ENCODE results near the gene GADD45GIP1. TPM values are rescaled to one million over a fixed set of nuclear protein-coding genes. Genes with fewer than 3 reads are reported as not detected.
"Not testable (repeated sequence)": the region's sequence is repeated elsewhere in the genome, so short reads cannot be mapped to it uniquely, and the experiment has no call there.

Gene GADD45GIP1
- total RNA-seq, 1 experiment from 2014 or later: 47.5 TPM

DNA sequence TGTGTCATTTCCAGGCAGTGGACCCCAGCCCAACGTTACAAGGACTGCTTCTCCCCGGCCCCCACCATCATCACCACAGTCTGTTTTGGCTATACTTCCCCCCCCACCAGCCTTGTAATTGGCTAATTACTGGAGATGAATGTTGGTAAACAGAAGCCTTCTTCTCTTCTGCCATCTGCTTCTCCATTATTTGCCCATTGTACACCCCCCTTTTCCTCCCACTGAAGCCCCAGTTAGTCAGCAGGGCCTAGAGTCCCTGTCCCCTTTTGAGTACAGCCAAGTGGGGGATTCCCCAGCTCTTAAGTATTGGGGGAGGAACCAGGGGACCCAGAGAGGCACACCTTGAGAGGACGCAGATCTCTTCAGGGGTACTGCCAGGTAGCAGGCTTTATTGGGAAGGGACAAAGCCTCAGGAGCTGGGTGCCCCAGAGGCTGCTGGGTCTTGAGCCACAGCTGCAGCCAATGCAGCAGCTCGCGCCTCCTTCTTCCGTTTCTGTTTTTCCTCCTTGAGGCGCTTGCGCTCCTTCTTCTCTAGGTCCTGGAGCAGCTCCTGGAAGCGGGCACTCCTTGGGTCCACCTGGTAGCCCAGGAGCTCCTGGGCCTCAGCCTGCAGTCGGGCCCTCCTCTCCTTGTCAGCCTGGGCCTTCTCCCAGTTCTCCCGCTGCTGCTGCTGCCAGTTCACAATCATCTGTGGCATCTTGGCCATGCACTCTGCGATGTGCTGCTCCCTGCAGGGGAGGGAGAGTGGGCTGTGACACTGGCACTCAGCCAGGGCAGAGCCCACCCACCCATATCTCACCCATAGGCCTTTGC lies 3.0 kb downstream of the GADD45GIP1 start:
- Mint-ChIP-seq H3K36me3 (ENCODE audit: insufficient read depth, unreplicated experiment) (peaks cover 55% of the 10 kb centered on the region), H3K4me3 (ENCODE audit: unreplicated experiment) (no peak overlapping the region), H3K9me3 (ENCODE audit: unreplicated experiment) (no peaks in the 10 kb centered on the region), H3K27ac (ENCODE audit: low read depth, unreplicated experiment) (peak overlapping the region; percentile 36), H3K27me3 (ENCODE audit: insufficient read depth, unreplicated experiment) (no peaks in the 10 kb centered on the region), H3K4me1 (ENCODE audit: insufficient read depth, unreplicated experiment) (peaks cover 29% of the 10 kb centered on the region)
- no peak for TF ChIP-seq CTCF (IDR thresholded peaks at IDR 0.05; ENCODE audit: unreplicated experiment)
- DNase-seq (ENCODE audit: unreplicated experiment): no peak
- BruUV-seq (replicated peaks): no TSS peak
- intact Hi-C loops (cut with micrococcal nuclease): no loop called here
- ChIA-PET POLR2A (interaction anchor here (0.6 to 3.6 kb wide), 13 partner anchors 8 to 198 kb away, joined by 3 to 51 read pairs (median 4); partner anchors contain the start of genes FARSA, GCDH, NACC1 and RAD23A), CTCF (interaction anchor here (0.6 to 6.1 kb wide), 3 partner anchors 11 to 329 kb away, joined by 3 to 39 read pairs (median 3); no protein-coding TSS in a partner anchor)

DNA sequence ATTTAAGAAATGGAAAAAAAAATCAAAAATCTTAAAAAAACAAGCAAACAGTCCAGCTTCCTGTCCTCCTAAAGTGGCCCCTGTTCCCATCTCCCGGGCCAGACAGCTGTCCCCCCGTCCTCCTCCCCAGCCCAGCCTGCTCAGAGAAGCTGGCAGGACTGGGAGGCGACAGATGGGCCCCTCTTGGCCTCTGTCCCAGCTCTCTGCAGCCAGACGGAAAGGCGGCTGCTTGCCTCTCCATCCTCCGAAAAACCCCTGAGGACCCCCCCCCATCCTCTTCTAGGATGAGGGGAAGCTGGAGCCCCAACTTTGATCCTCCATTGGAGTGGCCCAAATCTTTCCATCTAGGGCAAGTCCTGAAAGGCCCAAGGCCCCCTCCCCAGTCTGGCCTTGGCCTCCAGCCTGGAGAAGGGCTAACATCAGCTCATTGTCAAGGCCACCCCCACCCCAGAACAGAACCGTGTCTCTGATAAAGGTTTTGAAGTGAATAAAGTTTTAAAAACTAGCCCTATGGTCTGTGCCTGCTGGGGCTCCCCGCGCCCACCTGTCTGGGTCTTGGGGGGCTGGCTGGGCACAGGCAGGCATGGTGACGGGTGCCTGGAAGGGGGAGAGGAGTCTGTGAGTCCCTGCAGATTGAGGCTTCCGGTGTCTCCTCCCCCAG lies 3.8 kb downstream of the GADD45GIP1 start:
- no peak for TF ChIP-seq CTCF (IDR thresholded peaks at IDR 0.05; ENCODE audit: unreplicated experiment)
- Mint-ChIP-seq H3K27me3 (ENCODE audit: insufficient read depth, unreplicated experiment) (no peaks in the 10 kb centered on the region), H3K4me1 (ENCODE audit: insufficient read depth, unreplicated experiment) (peaks cover 29% of the 10 kb centered on the region), H3K36me3 (ENCODE audit: insufficient read depth, unreplicated experiment) (peaks cover 60% of the 10 kb centered on the region), H3K27ac (ENCODE audit: low read depth, unreplicated experiment) (no peak overlapping the region), H3K9me3 (ENCODE audit: unreplicated experiment) (no peaks in the 10 kb centered on the region), H3K4me3 (ENCODE audit: unreplicated experiment) (no peak overlapping the region)
- ChIA-PET CTCF (interaction anchor here (0.6 to 6.1 kb wide), 4 partner anchors 12 to 198 kb away, joined by 3 to 39 read pairs (median 3); partner anchors contain the start of gene RTBDN), POLR2A (interaction anchor here (0.6 to 3.6 kb wide), 4 partner anchors 7 to 35 kb away, joined by 5 to 51 read pairs (median 6); partner anchors contain the start of gene RAD23A)
- TSS peak; percentile 89 for BruUV-seq (replicated peaks)
- intact Hi-C loops (cut with micrococcal nuclease): no loop called here
- DNase-seq (ENCODE audit: unreplicated experiment): no peak

DNA sequence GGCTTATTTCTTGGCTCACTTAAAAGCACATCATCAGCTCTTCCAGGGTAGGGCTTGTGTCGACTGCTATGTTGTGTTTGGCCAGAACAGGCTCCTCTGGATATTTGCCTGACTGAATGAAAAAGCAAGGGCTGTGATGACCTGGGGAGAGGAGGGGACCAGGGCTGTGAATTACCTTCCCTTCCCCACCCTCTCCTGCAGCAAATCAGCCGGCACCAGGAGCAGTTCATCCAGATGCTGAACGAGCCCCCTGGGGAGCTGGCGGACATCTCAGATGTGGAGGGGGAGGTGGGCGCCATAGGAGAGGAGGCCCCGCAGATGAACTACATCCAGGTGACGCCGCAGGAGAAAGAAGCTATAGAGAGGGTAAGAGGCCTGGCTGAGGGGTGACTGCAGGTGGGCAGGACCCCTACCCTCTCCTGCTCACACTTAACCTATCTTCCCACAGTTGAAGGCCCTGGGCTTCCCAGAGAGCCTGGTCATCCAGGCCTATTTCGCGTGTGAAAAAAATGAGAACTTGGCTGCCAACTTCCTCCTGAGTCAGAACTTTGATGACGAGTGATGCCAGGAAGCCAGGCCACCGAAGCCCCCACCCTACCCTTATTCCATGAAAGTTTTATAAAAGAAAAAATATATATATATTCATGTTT lies 4.4 kb downstream of the GADD45GIP1 start:
- Mint-ChIP-seq H3K4me3 (ENCODE audit: unreplicated experiment) (no peak overlapping the region), H3K27me3 (ENCODE audit: insufficient read depth, unreplicated experiment) (no peaks in the 10 kb centered on the region), H3K36me3 (ENCODE audit: insufficient read depth, unreplicated experiment) (peaks cover 63% of the 10 kb centered on the region), H3K4me1 (ENCODE audit: insufficient read depth, unreplicated experiment) (peaks cover 29% of the 10 kb centered on the region), H3K9me3 (ENCODE audit: unreplicated experiment) (no peaks in the 10 kb centered on the region), H3K27ac (ENCODE audit: low read depth, unreplicated experiment) (peak overlapping the region; percentile 20)
- CTCF ChIA-PET: interaction anchor here (0.6 to 6.1 kb wide), 3 partner anchors 13 to 122 kb away, joined by 3 to 39 read pairs (median 3); partner anchors contain the start of gene RTBDN
- intact Hi-C loops (cut with micrococcal nuclease): no loop called here
- POLR2A ChIA-PET: interaction anchor here (0.6 to 1.4 kb wide), 4 partner anchors 13 to 61 kb away, joined by 4 to 6 read pairs (median 4); no protein-coding TSS in a partner anchor
- DNase-seq (ENCODE audit: unreplicated experiment): peak; percentile 59
- BruUV-seq (replicated peaks): no TSS peak
- no peak for TF ChIP-seq CTCF (IDR thresholded peaks at IDR 0.05; ENCODE audit: unreplicated experiment)

GRCh38 chr19:12952050-12952449 lies 5.0 kb downstream of the GADD45GIP1 start:
- intact Hi-C loops (cut with micrococcal nuclease); BruUV-seq (replicated peaks); H3K27me3 Mint-ChIP-seq (ENCODE audit: insufficient read depth, unreplicated experiment); H3K9me3 Mint-ChIP-seq (ENCODE audit: unreplicated experiment); H3K4me3 Mint-ChIP-seq (ENCODE audit: unreplicated experiment); DNase-seq (ENCODE audit: unreplicated experiment): not testable (repeated sequence)
- peaks cover 68% of the 10 kb centered on the region for H3K36me3 Mint-ChIP-seq (ENCODE audit: insufficient read depth, unreplicated experiment)
- POLR2A ChIA-PET: interaction anchor here (0.8 to 1.4 kb wide), 2 partner anchors 13 to 60 kb away, joined by 4 read pairs; no protein-coding TSS in a partner anchor
- H3K4me1 Mint-ChIP-seq (ENCODE audit: insufficient read depth, unreplicated experiment): peaks cover 29% of the 10 kb centered on the region
- peak overlapping the region; percentile 20 for H3K27ac Mint-ChIP-seq (ENCODE audit: low read depth, unreplicated experiment)
- CTCF ChIA-PET: interaction anchor here (6.1 kb wide), 1 partner anchor 13 kb away, joined by 39 read pairs; no protein-coding TSS in a partner anchor
